ENCODE data around the gene C3orf52.

Gene C3orf52

DNA sequence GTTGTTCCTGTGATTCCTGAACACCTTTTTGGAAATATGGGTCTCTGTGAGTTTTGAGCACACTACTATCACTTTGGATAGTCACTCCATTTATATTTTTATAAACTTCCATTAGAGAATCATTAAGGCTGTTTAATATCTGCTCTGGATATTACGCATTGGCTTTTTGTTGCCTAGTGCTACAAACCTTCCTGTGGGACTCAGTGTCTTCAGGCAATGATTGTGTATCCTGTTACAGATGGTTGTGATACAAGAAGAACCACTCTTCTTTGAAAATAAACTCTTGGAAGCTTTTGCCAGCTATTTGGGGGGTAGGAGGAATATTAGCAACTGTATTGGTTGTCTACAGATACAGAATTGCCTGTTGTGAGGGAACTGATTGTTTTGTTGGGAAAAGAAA is 31.2 kb downstream of the C3orf52 start:
- Histone ChIP-seq H3K4me1 (ENCODE audit: control insufficient read depth in 5 of 5, insufficient read depth in 5 of 5, low read length in 5 of 5) (peaks cover 0 to 25% (median 0%) of the 10 kb centered on the region in 5 donors), H3K4me3 (ENCODE audit: low read depth in 1 of 5, low read length in 5 of 5) (no peak overlapping the region), H3K27ac (ENCODE audit: low read depth, low read length) (no peak overlapping the region), H3K36me3 (ENCODE audit: control insufficient read depth in 5 of 5, insufficient read depth in 5 of 5, low read length in 5 of 5) (no peaks in the 10 kb centered on the region), H3K9ac (ENCODE audit: low read length in 5 of 5) (peak overlapping the region in 1 of 5 donors; percentile 4), H3K27me3 (ENCODE audit: control insufficient read depth in 5 of 5, insufficient read depth in 4 of 5, low read length in 5 of 5) (no peaks in the 10 kb centered on the region), H3K9me3 (ENCODE audit: control insufficient read depth in 5 of 5, low read length in 5 of 5) (no peaks in the 10 kb centered on the region)

DNA sequence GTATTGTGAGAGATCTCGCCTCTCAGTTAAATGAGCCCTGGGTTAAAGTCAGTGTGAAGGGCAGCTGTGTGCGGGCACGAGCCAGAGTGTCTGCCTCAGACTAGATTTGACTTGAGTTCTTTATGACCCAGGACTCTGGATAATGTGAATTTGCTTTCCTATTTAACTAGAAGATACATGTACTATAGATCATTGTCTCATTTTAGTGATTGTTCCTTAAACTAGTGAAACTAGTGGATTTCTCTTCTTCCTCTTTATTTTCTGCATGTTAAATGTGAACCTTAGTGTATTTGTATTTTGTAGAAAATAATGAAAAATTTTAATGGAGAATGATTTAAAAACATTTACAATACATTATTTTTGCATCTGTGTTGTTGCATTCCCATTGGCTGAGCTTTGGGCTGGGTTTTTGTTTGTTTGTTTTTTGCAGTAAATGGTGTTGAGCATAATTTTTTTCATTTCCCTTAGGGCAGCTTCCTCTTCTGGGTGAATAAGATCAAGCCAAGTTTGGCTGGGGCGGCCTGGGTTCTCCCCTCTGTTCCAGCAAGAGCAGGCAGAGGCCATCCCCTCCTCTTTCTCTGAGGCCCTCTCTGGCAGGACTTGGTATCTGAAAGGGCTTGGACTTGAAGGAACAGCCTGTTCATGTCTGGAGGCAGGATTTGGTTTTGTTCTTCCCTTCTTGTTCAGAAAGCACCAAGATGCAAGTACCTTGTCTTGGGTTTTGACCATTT is 31.8 kb downstream of the C3orf52 start:
- H3K36me3 ChIP-seq (ENCODE audit: control insufficient read depth in 5 of 5, insufficient read depth in 5 of 5, low read length in 5 of 5), result no peaks in the 10 kb centered on the region
- no peaks in the 10 kb centered on the region for H3K9me3 ChIP-seq (ENCODE audit: control insufficient read depth in 5 of 5, low read length in 5 of 5)
- peaks cover 0 to 25% (median 0%) of the 10 kb centered on the region in 5 donors for H3K4me1 ChIP-seq (ENCODE audit: control insufficient read depth in 5 of 5, insufficient read depth in 5 of 5, low read length in 5 of 5)
- H3K4me3 ChIP-seq (ENCODE audit: low read depth in 1 of 5, low read length in 5 of 5), result no peak overlapping the region
- H3K27ac ChIP-seq (ENCODE audit: low read depth, low read length), result no peak overlapping the region
- no peak overlapping the region for H3K9ac ChIP-seq (ENCODE audit: low read length in 5 of 5)
- H3K27me3 ChIP-seq (ENCODE audit: control insufficient read depth in 5 of 5, insufficient read depth in 4 of 5, low read length in 5 of 5), result no peaks in the 10 kb centered on the region

DNA sequence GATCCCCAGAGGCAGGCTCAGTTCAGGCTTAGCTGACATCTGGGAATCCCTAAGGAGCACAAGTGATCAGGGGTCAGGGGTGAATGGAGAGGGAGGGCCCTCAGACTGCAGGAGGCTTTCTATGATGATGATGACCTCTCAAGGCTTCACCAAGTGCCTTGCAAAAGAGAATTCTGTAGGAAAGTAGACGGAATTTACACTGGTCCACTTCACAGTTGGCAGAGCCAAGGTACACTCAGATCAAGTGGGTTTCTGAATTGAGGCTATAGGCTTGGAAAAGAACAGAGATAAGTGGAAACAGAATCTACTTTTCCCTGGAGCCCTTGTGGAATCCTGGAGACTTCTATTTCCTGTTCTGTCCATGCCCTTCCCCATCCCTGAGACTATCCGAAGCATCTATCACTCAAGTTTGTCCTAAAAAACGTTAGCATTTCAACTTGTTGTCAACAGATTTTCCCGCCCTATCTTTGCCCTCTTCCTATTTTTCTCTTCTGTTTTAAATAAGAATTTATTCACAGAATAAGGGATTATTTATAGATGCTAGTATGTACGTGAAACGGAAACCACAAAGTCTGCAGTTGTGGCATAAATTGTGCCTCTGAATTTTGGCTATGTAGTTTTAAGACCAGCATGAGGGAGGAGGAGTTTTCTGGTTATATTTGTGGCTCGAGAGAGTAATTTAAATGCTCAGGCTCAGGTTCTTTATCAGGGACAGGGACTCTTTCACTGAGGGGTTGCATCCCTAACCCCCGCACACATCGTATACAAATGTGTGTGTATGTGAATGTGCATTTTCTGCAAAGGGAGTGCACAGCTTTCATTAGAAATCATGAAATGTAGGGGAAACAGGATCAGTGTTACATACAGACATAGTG is 34.0 kb downstream of the C3orf52 start:
- Histone ChIP-seq H3K4me1 (ENCODE audit: control insufficient read depth in 5 of 5, insufficient read depth in 5 of 5, low read length in 5 of 5) (peaks cover 0 to 25% (median 0%) of the 10 kb centered on the region in 5 donors), H3K9ac (ENCODE audit: low read length in 5 of 5) (no peak overlapping the region), H3K9me3 (ENCODE audit: control insufficient read depth in 5 of 5, low read length in 5 of 5) (no peaks in the 10 kb centered on the region), H3K27ac (ENCODE audit: low read depth, low read length) (no peak overlapping the region), H3K36me3 (ENCODE audit: control insufficient read depth in 5 of 5, insufficient read depth in 5 of 5, low read length in 5 of 5) (no peaks in the 10 kb centered on the region), H3K27me3 (ENCODE audit: control insufficient read depth in 5 of 5, insufficient read depth in 4 of 5, low read length in 5 of 5) (no peaks in the 10 kb centered on the region), H3K4me3 (ENCODE audit: low read depth in 1 of 5, low read length in 5 of 5) (no peak overlapping the region)

DNA sequence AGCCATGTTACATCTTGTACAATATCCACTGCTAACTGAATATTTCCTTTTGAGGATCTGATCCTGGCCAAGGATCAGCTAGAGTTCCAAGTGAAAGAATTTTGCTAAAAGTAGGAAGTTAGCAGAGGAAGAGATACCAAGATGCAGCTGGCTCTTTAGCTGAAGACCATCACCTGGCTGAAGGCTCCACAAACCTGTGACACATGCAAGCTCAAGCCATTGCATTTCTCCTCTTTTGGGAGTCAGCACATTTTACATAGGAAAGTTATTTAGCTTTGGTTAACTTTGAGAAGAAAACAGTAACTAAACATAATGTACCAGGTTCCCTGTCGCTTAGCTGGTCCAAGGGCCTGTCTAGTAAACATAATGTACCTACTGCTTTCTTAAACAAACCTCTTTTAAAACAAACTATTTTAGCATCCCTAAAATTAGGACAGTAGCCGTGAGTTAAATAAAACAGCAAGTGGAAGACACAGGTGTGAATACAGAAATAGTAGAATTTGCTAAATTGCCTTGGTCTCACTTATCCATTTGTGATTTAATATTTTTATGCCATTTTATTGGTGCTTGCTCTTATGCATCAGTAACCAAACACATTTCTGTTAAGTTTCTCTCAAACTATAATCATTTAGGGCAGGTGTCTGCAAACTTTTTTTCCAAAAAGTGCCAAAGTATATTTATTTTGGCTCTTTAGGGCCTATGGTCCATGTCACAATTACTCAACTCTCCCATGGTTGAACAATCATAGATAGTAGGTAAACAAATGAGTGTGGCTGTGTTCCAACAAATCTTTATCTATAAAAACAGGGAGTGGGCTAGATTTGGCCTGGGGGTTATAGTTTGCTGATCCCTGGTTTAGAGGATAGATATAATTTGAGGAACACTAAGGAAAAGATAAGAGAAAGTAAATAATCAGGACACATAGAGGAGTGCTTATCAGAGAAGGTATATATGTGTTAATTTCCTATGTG is 35.7 kb downstream of the C3orf52 start:
- no peaks in the 10 kb centered on the region for H3K9me3 ChIP-seq (ENCODE audit: control insufficient read depth in 5 of 5, low read length in 5 of 5)
- H3K36me3 ChIP-seq (ENCODE audit: control insufficient read depth in 5 of 5, insufficient read depth in 5 of 5, low read length in 5 of 5), result no peaks in the 10 kb centered on the region
- peaks cover 0 to 19% (median 0%) of the 10 kb centered on the region in 5 donors for H3K4me1 ChIP-seq (ENCODE audit: control insufficient read depth in 5 of 5, insufficient read depth in 5 of 5, low read length in 5 of 5)
- H3K27me3 ChIP-seq (ENCODE audit: control insufficient read depth in 5 of 5, insufficient read depth in 4 of 5, low read length in 5 of 5), result no peaks in the 10 kb centered on the region
- H3K4me3 ChIP-seq (ENCODE audit: low read depth in 1 of 5, low read length in 5 of 5), result no peak overlapping the region
- no peak overlapping the region for H3K9ac ChIP-seq (ENCODE audit: low read length in 5 of 5)
- no peak overlapping the region for H3K27ac ChIP-seq (ENCODE audit: low read depth, low read length)

DNA sequence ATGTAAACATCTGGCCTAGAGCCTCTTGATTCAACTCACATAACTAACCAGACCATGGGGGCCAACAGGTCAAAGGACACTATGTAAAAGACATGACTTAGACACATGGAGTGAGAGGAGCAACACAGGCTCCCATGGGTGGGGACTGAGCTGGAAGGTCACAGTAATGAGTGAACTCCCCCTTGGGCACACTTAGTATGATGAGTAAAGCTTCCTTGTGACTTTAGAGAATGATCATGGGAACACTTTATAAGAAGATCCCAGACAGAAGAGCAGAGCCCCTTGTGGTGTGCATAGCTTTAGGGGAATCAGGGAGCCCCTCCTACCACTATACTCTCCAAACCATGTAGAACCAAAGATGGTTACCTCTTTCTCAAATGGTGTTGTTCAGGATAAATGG is 36.7 kb downstream of the C3orf52 start:
- Histone ChIP-seq H3K4me3 (ENCODE audit: low read depth in 1 of 5, low read length in 5 of 5) (no peak overlapping the region), H3K27me3 (ENCODE audit: control insufficient read depth in 5 of 5, insufficient read depth in 4 of 5, low read length in 5 of 5) (no peaks in the 10 kb centered on the region)

DNA sequence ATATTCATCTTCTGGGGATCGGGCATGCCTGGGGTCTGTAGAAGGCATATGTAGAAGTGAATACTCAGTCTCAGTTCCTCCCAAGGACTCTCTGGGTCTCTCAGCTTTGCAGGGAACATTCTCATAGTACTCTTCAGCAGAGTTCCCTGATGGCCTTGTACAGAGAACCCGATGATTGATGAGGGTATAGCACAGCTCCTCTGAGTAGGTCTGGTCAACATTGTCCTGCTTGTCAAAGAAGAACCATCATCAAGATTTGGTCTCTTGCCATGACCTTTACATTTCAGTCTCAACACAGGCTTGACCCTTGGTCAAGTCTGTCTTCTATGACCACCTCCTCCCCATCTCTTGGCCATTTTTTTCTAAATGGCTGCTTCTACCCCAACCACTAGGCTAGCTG is 37.4 kb downstream of the C3orf52 start:
- Histone ChIP-seq H3K27me3 (ENCODE audit: control insufficient read depth in 5 of 5, insufficient read depth in 4 of 5, low read length in 5 of 5) (no peaks in the 10 kb centered on the region), H3K4me1 (ENCODE audit: control insufficient read depth in 5 of 5, insufficient read depth in 5 of 5, low read length in 5 of 5) (peaks cover 0 to 19% (median 5%) of the 10 kb centered on the region in 5 donors), H3K9ac (ENCODE audit: low read length in 5 of 5) (no peak overlapping the region), H3K27ac (ENCODE audit: low read depth, low read length) (no peak overlapping the region), H3K9me3 (ENCODE audit: control insufficient read depth in 5 of 5, low read length in 5 of 5) (no peaks in the 10 kb centered on the region), H3K36me3 (ENCODE audit: control insufficient read depth in 5 of 5, insufficient read depth in 5 of 5, low read length in 5 of 5) (no peaks in the 10 kb centered on the region), H3K4me3 (ENCODE audit: low read depth in 1 of 5, low read length in 5 of 5) (no peak overlapping the region)

More for the DNA sequence above, 36.7 kb downstream of the C3orf52 start:
- H3K9me3 ChIP-seq (ENCODE audit: control insufficient read depth in 5 of 5, low read length in 5 of 5), result no peaks in the 10 kb centered on the region
- H3K9ac ChIP-seq (ENCODE audit: low read length in 5 of 5), result no peak overlapping the region
- H3K27ac ChIP-seq (ENCODE audit: low read depth, low read length), result no peak overlapping the region
- H3K4me1 ChIP-seq (ENCODE audit: control insufficient read depth in 5 of 5, insufficient read depth in 5 of 5, low read length in 5 of 5), result peaks cover 0 to 19% (median 4%) of the 10 kb centered on the region in 5 donors
- H3K36me3 ChIP-seq (ENCODE audit: control insufficient read depth in 5 of 5, insufficient read depth in 5 of 5, low read length in 5 of 5), result no peaks in the 10 kb centered on the region

DNA sequence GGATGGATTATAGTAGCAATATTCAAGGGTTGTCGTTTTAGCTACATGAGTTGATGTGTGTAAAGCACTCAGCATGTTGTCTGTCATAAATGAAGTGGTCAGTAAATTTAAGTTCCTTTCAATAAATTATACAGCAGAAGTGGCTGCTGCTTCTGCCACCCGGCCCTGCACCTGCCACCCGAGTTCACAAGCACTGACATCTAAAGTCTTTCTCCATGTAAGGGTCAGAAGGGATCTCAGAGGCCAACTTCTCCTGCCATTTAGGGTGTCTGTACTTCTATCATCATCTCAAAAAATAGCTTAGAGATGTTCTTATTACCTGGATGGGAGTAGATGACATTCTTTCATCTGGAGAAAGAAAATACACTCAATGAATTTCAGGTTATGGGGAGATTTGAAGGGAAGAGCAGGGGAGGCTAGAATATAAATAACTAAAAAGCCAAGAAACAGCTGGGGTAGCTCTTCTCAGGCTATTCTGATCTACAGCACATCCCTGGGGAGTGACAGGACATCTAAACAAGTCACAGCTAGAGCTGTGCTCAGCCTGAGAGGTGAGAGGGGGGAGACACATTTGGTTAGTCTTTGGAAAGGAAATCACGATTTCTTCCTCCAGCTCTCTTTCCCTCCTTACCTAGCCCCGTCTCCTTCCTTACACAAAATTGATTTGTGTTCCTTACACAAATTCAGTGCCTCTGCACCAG is 38.9 kb downstream of the C3orf52 start:
- Histone ChIP-seq H3K4me1 (ENCODE audit: control insufficient read depth in 5 of 5, insufficient read depth in 5 of 5, low read length in 5 of 5) (peaks cover 0 to 14% (median 5%) of the 10 kb centered on the region in 5 donors), H3K9ac (ENCODE audit: low read length in 5 of 5) (no peak overlapping the region), H3K4me3 (ENCODE audit: low read depth in 1 of 5, low read length in 5 of 5) (no peak overlapping the region), H3K27ac (ENCODE audit: low read depth, low read length) (no peak overlapping the region), H3K9me3 (ENCODE audit: control insufficient read depth in 5 of 5, low read length in 5 of 5) (no peaks in the 10 kb centered on the region), H3K27me3 (ENCODE audit: control insufficient read depth in 5 of 5, insufficient read depth in 4 of 5, low read length in 5 of 5) (no peaks in the 10 kb centered on the region), H3K36me3 (ENCODE audit: control insufficient read depth in 5 of 5, insufficient read depth in 5 of 5, low read length in 5 of 5) (no peaks in the 10 kb centered on the region)

DNA sequence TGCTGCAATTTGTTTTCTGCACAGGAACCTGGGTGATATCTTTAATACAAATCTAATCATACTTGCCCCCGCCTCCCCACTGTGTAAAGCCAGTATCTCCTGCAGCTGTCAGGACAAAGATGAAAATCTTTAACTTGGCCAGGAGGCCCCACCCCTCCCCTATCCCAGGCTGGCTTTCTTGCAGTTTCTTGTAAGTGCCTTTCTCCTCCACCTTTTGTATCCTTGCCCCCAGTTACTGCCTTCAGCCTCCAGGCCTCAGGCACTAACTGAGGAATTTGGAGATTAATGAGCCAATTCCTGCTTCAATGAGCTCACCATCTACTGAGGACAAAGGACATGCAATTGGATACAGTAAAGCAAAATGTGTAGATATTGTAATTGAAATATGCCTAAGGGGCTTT is 40.3 kb downstream of the C3orf52 start:
- Histone ChIP-seq H3K4me1 (ENCODE audit: control insufficient read depth in 5 of 5, insufficient read depth in 5 of 5, low read length in 5 of 5) (peaks cover 0 to 14% (median 5%) of the 10 kb centered on the region in 5 donors), H3K36me3 (ENCODE audit: control insufficient read depth in 5 of 5, insufficient read depth in 5 of 5, low read length in 5 of 5) (no peaks in the 10 kb centered on the region), H3K4me3 (ENCODE audit: low read depth in 1 of 5, low read length in 5 of 5) (no peak overlapping the region), H3K27ac (ENCODE audit: low read depth, low read length) (peak overlapping the region; percentile 1), H3K9ac (ENCODE audit: low read length in 5 of 5) (no peak overlapping the region), H3K27me3 (ENCODE audit: control insufficient read depth in 5 of 5, insufficient read depth in 4 of 5, low read length in 5 of 5) (no peaks in the 10 kb centered on the region), H3K9me3 (ENCODE audit: control insufficient read depth in 5 of 5, low read length in 5 of 5) (no peaks in the 10 kb centered on the region)
